A549 (cell line): ENCODE measurements around the gene GABRQ. TPM values are rescaled to one million over a fixed set of nuclear protein-coding genes. Genes with fewer than 3 reads are reported as not detected.
A peak's percentile ranks its signal among the peaks of the same experiment; 100 is the strongest.

Experiments
- ATAC-seq, 2 experiments: fragments of 200-7000 bp in 1 of 2; fragments of >200 bp in 1 of 2; cut with Nextera tagmentation in 1 of 2; cut with Tn5 transposase in 1 of 2; 3 replicates each; pipeline versions ENCODE4 v1.8.0 to v1.9.1; 2018 to 2020; ENCODE audit warnings: mild to moderate bottlenecking in 1 of 2, moderate library complexity in 1 of 2
- CTCF ChIA-PET: fragments of 300-600 bp; sonication (Branson Sonifier 250); formaldehyde crosslinking; extraction: SDS; loops from one replicate; lab custom pipeline; 2021; ENCODE audit warnings: antibody characterized with exemption, inconsistent platforms; lab: Yijun Ruan, JAX
- POLR2A ChIA-PET: fragments of 350-600 bp; formaldehyde crosslinking; extraction: SDS; loops from one replicate; lab custom pipeline; 2021; ENCODE audit warnings: antibody characterized with exemption, inconsistent platforms; lab: Yijun Ruan, JAX
- DNase-seq, 2 experiments: peaks; one replicate each; pipeline versions ENCODE4 v3.0.0 to v3.0.0-alpha.2; 2011 to 2016; ENCODE audit warnings: low read depth in 1 of 2, low spot score in 1 of 2
- FAIRE-seq: peaks from 2 replicates; lab custom pipeline; 2011; peaks lifted over from hg19 to GRCh38; lab: Jason Lieb, UNC
- H3K27ac ChIP-seq, 2 experiments: fragments of >200 bp; sonication (Bioruptor Twin); formaldehyde crosslinking; 3 replicates each; pipeline ENCODE4 v1.5.1; 2016 to 2017
- H3K4me1 ChIP-seq: fragments of >200 bp; sonication (Bioruptor Twin); formaldehyde crosslinking; 3 replicates; pipeline ENCODE4 v1.6.1; 2016
- H3K4me2 ChIP-seq: fragments of >200 bp; sonication (Bioruptor Twin); formaldehyde crosslinking; 3 replicates; pipeline ENCODE4 v1.6.1; 2016
- H3K4me3 ChIP-seq: fragments of >200 bp; sonication (Bioruptor Twin); formaldehyde crosslinking; 3 replicates; pipeline ENCODE4 v1.5.1; 2016
- H3K9me3 ChIP-seq: fragments of >200 bp; sonication (Bioruptor Twin); formaldehyde crosslinking; 3 replicates; pipeline ENCODE4 v1.6.1; 2016
- CBX2 ChIP-seq: fragments of 200-600 bp; sonication (generic); IDR thresholded peaks from 2 replicates; pipeline ENCODE4 v1.6.1; 2016; ENCODE audit warnings: low read depth, mild to moderate bottlenecking, borderline replicate concordance
- CEBPB ChIP-seq, 2 experiments: fragments of >200 bp in 1 of 2; sonication (Bioruptor Twin) in 1 of 2; formaldehyde crosslinking in 1 of 2; IDR thresholded peaks; 2 replicates each; pipeline ENCODE4 v1.6.1; 2012 to 2016
- E2F6 ChIP-seq: IDR thresholded peaks from 2 replicates; pipeline ENCODE4 v1.6.1; 2012; ENCODE audit warnings: low read depth, borderline replicate concordance
- EHMT2 ChIP-seq: fragments of 200-600 bp; sonication (generic); IDR thresholded peaks from 2 replicates; pipeline ENCODE4 v1.6.1; 2016; ENCODE audit warnings: antibody characterized with exemption, low read depth, mild to moderate bottlenecking, moderate library complexity
- EP300 ChIP-seq, 2 experiments: fragments of >200 bp; sonication (Bioruptor Twin); formaldehyde crosslinking; IDR thresholded peaks; 2 replicates in 1 of 2; 3 replicates in 1 of 2; pipeline ENCODE4 v1.6.1; 2016 to 2017
- ESRRA ChIP-seq: fragments of 150-350 bp; IDR thresholded peaks from 2 replicates; pipeline ENCODE4 v1.6.1; 2014; ENCODE audit warnings: mild to moderate bottlenecking, low read length, borderline replicate concordance
- FOXS1 ChIP-seq: fragments of 250-450 bp; sonication (Bioruptor Pico); IDR thresholded peaks from 2 replicates; pipeline ENCODE4 v1.5.0; 2020; ENCODE audit warnings: mild to moderate bottlenecking, moderate library complexity
- HEYL ChIP-seq: fragments of 250-450 bp; sonication (Bioruptor Pico); IDR thresholded peaks from 2 replicates; pipeline ENCODE4 v1.8.0; 2021; ENCODE audit warnings: mild to moderate bottlenecking, moderate library complexity
- HOXA7 ChIP-seq: fragments of 250-450 bp; sonication (Bioruptor Pico); IDR thresholded peaks from 2 replicates; pipeline ENCODE4 v1.5.0; 2020; ENCODE audit warnings: mild to moderate bottlenecking, moderate library complexity
- HOXB13 ChIP-seq: fragments of 250-450 bp; sonication (Bioruptor Pico); IDR thresholded peaks from 2 replicates; pipeline ENCODE4 v1.5.0; 2020; ENCODE audit warnings: low read depth, mild to moderate bottlenecking, moderate library complexity
- HOXB5 ChIP-seq: fragments of 250-450 bp; sonication (Bioruptor Pico); IDR thresholded peaks from 2 replicates; pipeline ENCODE4 v1.5.0; 2020; ENCODE audit warnings: mild to moderate bottlenecking, moderate library complexity
- JUN ChIP-seq, 2 experiments: fragments of >200 bp; sonication (Bioruptor Twin); formaldehyde crosslinking; IDR thresholded peaks; 2 replicates in 1 of 2; 3 replicates in 1 of 2; pipeline ENCODE4 v1.6.1; 2016 to 2017
- KDM5A ChIP-seq: fragments of 200-600 bp; sonication (generic); IDR thresholded peaks from 2 replicates; pipeline ENCODE4 v1.6.1; 2016; ENCODE audit warnings: antibody characterized with exemption, mild to moderate bottlenecking
- MAFK ChIP-seq: fragments of 450-650 bp; IDR thresholded peaks from 2 replicates; pipeline ENCODE4 v1.6.1; 2014; ENCODE audit not compliant: partially characterized antibody
- MAX ChIP-seq: IDR thresholded peaks from 2 replicates; pipeline ENCODE4 v1.6.1; 2012
- NFE2L2 ChIP-seq: fragments of 150-350 bp; conservative IDR thresholded peaks from 2 replicates; pipeline ENCODE4 v1.6.1; 2014; ENCODE audit warnings: low read length
- NPAS2 ChIP-seq: fragments of 250-450 bp; sonication (Bioruptor Pico); IDR thresholded peaks from 2 replicates; pipeline ENCODE4 v1.8.0; 2022; ENCODE audit warnings: mild to moderate bottlenecking, moderate library complexity, borderline replicate concordance
- NR3C1 ChIP-seq: fragments of >200 bp; sonication (Bioruptor Twin); formaldehyde crosslinking; IDR thresholded peaks from 3 replicates; pipeline ENCODE4 v1.6.1; 2017
- PBX3 ChIP-seq: IDR thresholded peaks from 2 replicates; pipeline ENCODE4 v1.6.1; 2012
- POLR2A ChIP-seq: IDR thresholded peaks from 2 replicates; pipeline ENCODE4 v1.6.1; 2012; ENCODE audit warnings: mild to moderate bottlenecking, low read length
- RAD21 ChIP-seq, 2 experiments: fragments of >200 bp in 1 of 2; sonication (Bioruptor Twin) in 1 of 2; formaldehyde crosslinking in 1 of 2; IDR thresholded peaks in 1 of 2; conservative IDR thresholded peaks in 1 of 2; 2 replicates in 1 of 2; 3 replicates in 1 of 2; pipeline ENCODE4 v1.6.1; 2012 to 2018; ENCODE audit warnings: inconsistent platforms in 1 of 2
- RARB ChIP-seq: fragments of 250-450 bp; sonication (Bioruptor Pico); IDR thresholded peaks from 2 replicates; pipeline ENCODE4 v1.8.0; 2021; ENCODE audit warnings: mild to moderate bottlenecking, moderate library complexity
- RCOR1 ChIP-seq: fragments of 150-350 bp; IDR thresholded peaks from 2 replicates; pipeline ENCODE4 v1.6.1; 2014; ENCODE audit warnings: antibody characterized with exemption, low read length, low read depth
- RFX5 ChIP-seq: fragments of 450-650 bp; IDR thresholded peaks from 2 replicates; pipeline ENCODE4 v1.7.1; 2014; ENCODE audit warnings: antibody characterized with exemption, mild to moderate bottlenecking, moderate library complexity
- RNF2 ChIP-seq: fragments of 200-600 bp; sonication (generic); IDR thresholded peaks from 2 replicates; pipeline ENCODE4 v1.6.1; 2016; ENCODE audit warnings: low read depth, mild to moderate bottlenecking, antibody characterized with exemption, moderate library complexity, borderline replicate concordance
- ZC3H11A ChIP-seq: fragments of 450-650 bp; IDR thresholded peaks from 2 replicates; pipeline ENCODE4 v1.6.1; 2014; ENCODE audit warnings: antibody characterized with exemption, mild to moderate bottlenecking
- WGBS: methylation state at CpG from one replicate; pipeline ENCODE4 v1.1.6; 2017; ENCODE audit errors: missing lambda C conversion rate; 5-methylcytosine and 5-hydroxymethylcytosine counted together
- polyA plus RNA-seq, 4 experiments: library from polyadenylated mRNA; depleted of rRNA in 3 of 4; stranded (reverse); fragments of >200 nt; fragmentation: RNase III in 1 of 4; extraction: RNeasy Plus Mini Kit Qiagen cat#74134 plus additional on column Dnase treatment in 1 of 4; gene quantifications; 2 replicates in 3 of 4; 3 replicates in 1 of 4; pipeline ENCODE4 v1.2.3, GENCODE V29; 2011 to 2017
- TF ChIP-seq, protein P1 (sequence below): fragments of 250-450 bp; sonication (Bioruptor Pico); IDR thresholded peaks from 2 replicates; pipeline ENCODE4 v1.5.0; 2021; ENCODE audit warnings: mild to moderate bottlenecking, moderate library complexity, borderline replicate concordance
- TF ChIP-seq, protein P2 (sequence below): fragments of 150-350 bp; IDR thresholded peaks from 2 replicates; pipeline ENCODE4 v1.6.1; 2014; ENCODE audit warnings: low read depth, mild to moderate bottlenecking, low read length

Gene GABRQ
- polyA plus RNA-seq, 2 of the 4 experiments (the other 2 are of a cell fraction), result 0.50 to 0.52 TPM

DNA sequence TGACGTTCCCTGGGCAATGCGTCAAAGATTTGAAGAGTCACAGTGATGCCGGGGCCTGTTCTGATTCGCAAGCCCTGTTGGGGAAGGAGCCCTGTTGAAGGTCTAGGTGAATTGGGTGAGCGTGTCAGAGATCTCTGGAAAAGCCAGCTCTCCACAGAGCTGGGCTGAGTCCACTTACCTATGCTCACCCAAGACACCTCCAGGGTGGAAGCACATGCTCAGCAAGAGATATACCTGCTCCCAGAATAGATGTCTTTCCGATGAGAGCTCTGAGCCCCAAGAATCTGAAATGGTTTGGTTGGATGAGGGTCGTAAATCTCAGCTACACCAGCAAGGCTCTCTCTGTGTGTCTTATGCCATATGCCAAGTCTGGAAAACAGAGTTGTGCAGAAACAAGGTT lies 1.7 kb downstream of the GABRQ start:
- H3K4me1 ChIP-seq, result peaks cover 13% of the 10 kb centered on the region
- ATAC-seq (no peak), FAIRE-seq (peak; percentile 88), DNase-seq (no peak)
- 56% methylated on average over 4 of the region's 7 CpGs for WGBS
- POLR2A ChIA-PET, result no interaction called here
- no peak for TF ChIP-seq NPAS2
- no peak for TF ChIP-seq FOXS1 (CRISPR knock-in tag)
- TF ChIP-seq EHMT2, result no peak
- no peak for TF ChIP-seq MAX
- TF ChIP-seq ESRRA, result no peak
- TF ChIP-seq MAFK, result no peak
- no peak for TF ChIP-seq NR3C1
- no peak for TF ChIP-seq NFE2L2
- TF ChIP-seq E2F6, result no peak
- H3K27ac ChIP-seq, result no peak overlapping the region
- no peak overlapping the region for H3K4me2 ChIP-seq
- no peak overlapping the region for H3K4me3 ChIP-seq
- CTCF ChIA-PET, result interaction anchor here (1.0 to 4.3 kb wide), 3 partner anchors 886 to 1488 kb away, joined by 3 to 17 read pairs (median 5); no protein-coding TSS in a partner anchor
- H3K9me3 ChIP-seq, result no peaks in the 10 kb centered on the region

DNA sequence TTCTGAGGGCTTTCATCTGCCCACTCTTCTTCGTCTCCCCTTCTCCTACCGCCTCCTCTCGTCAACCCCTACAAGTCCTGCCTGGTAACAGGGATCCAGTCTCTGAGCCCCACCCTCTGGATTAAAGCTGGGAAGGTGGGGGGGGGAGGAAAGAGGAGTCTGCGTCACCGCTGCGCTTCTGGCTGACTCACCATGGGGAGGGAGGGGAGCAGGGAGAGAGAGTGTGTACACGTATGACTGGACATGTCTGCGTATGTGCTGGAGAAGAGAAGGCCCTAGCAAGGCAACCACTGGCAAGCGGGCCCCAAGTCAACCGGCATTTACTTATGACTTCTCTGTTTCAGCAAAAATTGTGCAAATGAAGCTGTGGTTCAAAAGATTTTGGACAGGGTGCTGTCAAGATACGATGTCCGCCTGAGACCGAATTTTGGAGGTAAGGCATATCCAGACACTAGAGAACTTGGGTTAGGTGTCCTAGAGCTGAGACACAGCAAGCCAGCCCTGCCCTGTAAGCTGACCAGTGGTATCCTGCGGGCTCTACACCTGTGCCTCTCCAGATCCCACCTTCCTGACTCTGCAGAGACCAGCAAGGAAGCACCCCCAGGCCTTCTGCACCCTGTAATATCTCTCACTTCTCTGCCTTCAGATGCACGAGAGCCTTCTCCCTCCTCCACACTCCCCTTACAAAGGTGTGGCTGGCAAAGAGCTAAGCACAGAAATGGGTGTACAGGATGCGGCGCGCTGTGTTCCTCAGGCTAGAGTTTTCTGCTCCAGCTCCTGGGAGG lies 2.5 kb downstream of the GABRQ start:
- POLR2A ChIA-PET, result no interaction called here
- FAIRE-seq (no peak), ATAC-seq (no peak), DNase-seq (peak in 1 of 2 experiments; percentile 13)
- Histone ChIP-seq H3K4me2 (no peak overlapping the region), H3K4me1 (peaks cover 13% of the 10 kb centered on the region), H3K9me3 (no peaks in the 10 kb centered on the region), H3K4me3 (no peak overlapping the region), H3K27ac (no peak overlapping the region)
- 58% methylated on average over 18 of the region's 18 CpGs for WGBS
- CTCF ChIA-PET, result interaction anchor here (1.0 to 4.3 kb wide), 7 partner anchors 8 to 1488 kb away, joined by 3 to 17 read pairs (median 5); no protein-coding TSS in a partner anchor
- TF ChIP-seq POLR2A (no peak), RNF2 (no peak), RFX5 (no peak), NPAS2 (no peak), HOXB5 (CRISPR knock-in tag) (no peak), RCOR1 (no peak), MAFK (no peak), CBX2 (no peak), RARB (CRISPR knock-in tag) (no peak), KDM5A (no peak), HOXA7 (CRISPR knock-in tag) (no peak), ZC3H11A (no peak)
- TF ChIP-seq, protein P1, sequence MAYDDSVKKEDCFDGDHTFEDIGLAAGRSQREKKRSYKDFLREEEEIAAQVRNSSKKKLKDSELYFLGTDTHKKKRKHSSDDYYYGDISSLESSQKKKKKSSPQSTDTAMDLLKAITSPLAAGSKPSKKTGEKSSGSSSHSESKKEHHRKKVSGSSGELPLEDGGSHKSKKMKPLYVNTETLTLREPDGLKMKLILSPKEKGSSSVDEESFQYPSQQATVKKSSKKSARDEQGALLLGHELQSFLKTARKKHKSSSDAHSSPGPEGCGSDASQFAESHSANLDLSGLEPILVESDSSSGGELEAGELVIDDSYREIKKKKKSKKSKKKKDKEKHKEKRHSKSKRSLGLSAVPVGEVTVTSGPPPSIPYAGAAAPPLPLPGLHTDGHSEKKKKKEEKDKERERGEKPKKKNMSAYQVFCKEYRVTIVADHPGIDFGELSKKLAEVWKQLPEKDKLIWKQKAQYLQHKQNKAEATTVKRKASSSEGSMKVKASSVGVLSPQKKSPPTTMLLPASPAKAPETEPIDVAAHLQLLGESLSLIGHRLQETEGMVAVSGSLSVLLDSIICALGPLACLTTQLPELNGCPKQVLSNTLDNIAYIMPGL (CRISPR knock-in tag), result no peak

- peaks cover 13% of the 10 kb centered on the region for H3K4me1 ChIP-seq
- H3K4me3 ChIP-seq, result no peak overlapping the region
- POLR2A ChIA-PET, result no interaction called here
- no peak overlapping the region for H3K27ac ChIP-seq
- DNase-seq (no peak), FAIRE-seq (no peak), ATAC-seq (no peak)
- WGBS, result 49% methylated on average over 10 of the region's 10 CpGs
- H3K9me3 ChIP-seq, result no peaks in the 10 kb centered on the region
- CTCF ChIA-PET, result interaction anchor here (0.7 to 4.3 kb wide), 11 partner anchors 9 to 893 kb away, joined by 3 to 17 read pairs (median 5); no protein-coding TSS in a partner anchor
- H3K4me2 ChIP-seq, result no peak overlapping the region
- no peak for TF ChIP-seq PBX3
- no peak for TF ChIP-seq RARB (CRISPR knock-in tag)
- no peak for TF ChIP-seq JUN (IDR thresholded peaks at IDR 0.05)
- TF ChIP-seq NPAS2, result no peak
- no peak for TF ChIP-seq CEBPB (IDR thresholded peaks at IDR 0.05)
- TF ChIP-seq, protein P2, sequence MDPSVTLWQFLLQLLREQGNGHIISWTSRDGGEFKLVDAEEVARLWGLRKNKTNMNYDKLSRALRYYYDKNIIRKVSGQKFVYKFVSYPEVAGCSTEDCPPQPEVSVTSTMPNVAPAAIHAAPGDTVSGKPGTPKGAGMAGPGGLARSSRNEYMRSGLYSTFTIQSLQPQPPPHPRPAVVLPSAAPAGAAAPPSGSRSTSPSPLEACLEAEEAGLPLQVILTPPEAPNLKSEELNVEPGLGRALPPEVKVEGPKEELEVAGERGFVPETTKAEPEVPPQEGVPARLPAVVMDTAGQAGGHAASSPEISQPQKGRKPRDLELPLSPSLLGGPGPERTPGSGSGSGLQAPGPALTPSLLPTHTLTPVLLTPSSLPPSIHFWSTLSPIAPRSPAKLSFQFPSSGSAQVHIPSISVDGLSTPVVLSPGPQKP, result no peak
- no peak for TF ChIP-seq HOXA7 (CRISPR knock-in tag)
- no peak for TF ChIP-seq E2F6
- TF ChIP-seq HOXB13 (CRISPR knock-in tag), result no peak
- TF ChIP-seq HEYL (CRISPR knock-in tag), result no peak
- no peak for TF ChIP-seq RAD21 (conservative IDR thresholded peaks at IDR 0.05 in 1 of 2, IDR thresholded peaks at IDR 0.05 in 1 of 2)
- TF ChIP-seq EP300 (IDR thresholded peaks at IDR 0.05), result no peak
Measured at GRCh38 chrX:152641256-152641875, 3.7 kb downstream of the GABRQ start.
